ENCODE results near the gene PRKN. TPM values are rescaled to one million over a fixed set of nuclear protein-coding genes. Genes with fewer than 3 reads are reported as not detected.

Gene PRKN
- total RNA-seq, 1 donor from 2014 or later: 5.7 TPM

GRCh38 chr6:162217058-162217457 is 510.5 kb downstream of the PRKN start:
- no peaks in the 10 kb centered on the region for H3K27me3 Mint-ChIP-seq (ENCODE audit: low read depth)
- no peak for DNase-seq (ENCODE audit: low spot score)
- no peak for TF ChIP-seq CTCF (IDR thresholded peaks at IDR 0.05)
- H3K4me3 Mint-ChIP-seq (ENCODE audit: unreplicated experiment): no peak overlapping the region
- H3K36me3 Mint-ChIP-seq (ENCODE audit: low read depth): no peaks in the 10 kb centered on the region
- no peaks in the 10 kb centered on the region for H3K4me1 Mint-ChIP-seq (ENCODE audit: low read depth)
- no peaks in the 10 kb centered on the region for H3K9me3 Mint-ChIP-seq (ENCODE audit: low read depth)
- no peak overlapping the region for H3K27ac Mint-ChIP-seq (ENCODE audit: unreplicated experiment)

- TF ChIP-seq CTCF (IDR thresholded peaks at IDR 0.05): no peak
- Mint-ChIP-seq H3K4me3 (ENCODE audit: unreplicated experiment) (no peak overlapping the region), H3K4me1 (ENCODE audit: low read depth) (no peaks in the 10 kb centered on the region), H3K9me3 (ENCODE audit: low read depth) (peaks cover 3% of the 10 kb centered on the region), H3K27ac (ENCODE audit: unreplicated experiment) (no peak overlapping the region), H3K27me3 (ENCODE audit: low read depth) (no peaks in the 10 kb centered on the region), H3K36me3 (ENCODE audit: low read depth) (peaks cover 2% of the 10 kb centered on the region)
- no peak for DNase-seq (ENCODE audit: low spot score)
These were observed 515.8 kb downstream of the PRKN start for GRCh38 chr6:162211777-162212176.

- Mint-ChIP-seq H3K4me3 (ENCODE audit: unreplicated experiment) (no peak overlapping the region), H3K36me3 (ENCODE audit: low read depth) (peaks cover 2% of the 10 kb centered on the region), H3K9me3 (ENCODE audit: low read depth) (peaks cover 3% of the 10 kb centered on the region), H3K27ac (ENCODE audit: unreplicated experiment) (no peak overlapping the region), H3K4me1 (ENCODE audit: low read depth) (no peaks in the 10 kb centered on the region), H3K27me3 (ENCODE audit: low read depth) (no peaks in the 10 kb centered on the region)
- no peak for TF ChIP-seq CTCF (IDR thresholded peaks at IDR 0.05)
- DNase-seq (ENCODE audit: low spot score): no peak
These were observed 516.5 kb downstream of the PRKN start for GRCh38 chr6:162211022-162211421.

- Mint-ChIP-seq H3K27me3 (ENCODE audit: low read depth) (no peaks in the 10 kb centered on the region), H3K4me3 (ENCODE audit: unreplicated experiment) (no peak overlapping the region), H3K27ac (ENCODE audit: unreplicated experiment) (no peak overlapping the region), H3K9me3 (ENCODE audit: low read depth) (no peaks in the 10 kb centered on the region), H3K4me1 (ENCODE audit: low read depth) (no peaks in the 10 kb centered on the region), H3K36me3 (ENCODE audit: low read depth) (peaks cover 2% of the 10 kb centered on the region)
- DNase-seq (ENCODE audit: low spot score): no peak
- no peak for TF ChIP-seq CTCF (IDR thresholded peaks at IDR 0.05)
These were observed 524.3 kb downstream of the PRKN start for GRCh38 chr6:162203287-162203686.

GRCh38 chr6:162200945-162201690 is 526.4 kb downstream of the PRKN start:
- TF ChIP-seq CTCF (IDR thresholded peaks at IDR 0.05): no peak
- H3K9me3 Mint-ChIP-seq (ENCODE audit: low read depth): no peaks in the 10 kb centered on the region
- no peaks in the 10 kb centered on the region for H3K4me1 Mint-ChIP-seq (ENCODE audit: low read depth)
- no peak for DNase-seq (ENCODE audit: low spot score)
- no peak overlapping the region for H3K4me3 Mint-ChIP-seq (ENCODE audit: unreplicated experiment)
- H3K27me3 Mint-ChIP-seq (ENCODE audit: low read depth): no peaks in the 10 kb centered on the region
- peaks cover 2% of the 10 kb centered on the region for H3K36me3 Mint-ChIP-seq (ENCODE audit: low read depth)
- no peak overlapping the region for H3K27ac Mint-ChIP-seq (ENCODE audit: unreplicated experiment)
